GM10248 (cell line): ENCODE results near the gene YTHDC2.

Experiments
- CTCF ChIA-PET: fragments of 300-600 bp; sonication (Branson Sonifier 250); formaldehyde crosslinking; extraction: SDS; loops from one replicate; lab custom pipeline; 2021; ENCODE audit warnings: antibody characterized with exemption; lab: Yijun Ruan, JAX
- POLR2A ChIA-PET: fragments of 350-650 bp; sonication (Branson Sonifier 250); formaldehyde crosslinking; extraction: SDS; loops from one replicate; lab custom pipeline; 2020; ENCODE audit warnings: antibody characterized with exemption; lab: Yijun Ruan, JAX
- DNase-seq: peaks from one replicate; pipeline ENCODE4 v3.0.0; 2012; ENCODE audit errors: extremely low spot score
- TF ChIP-seq, protein P1 (sequence below): IDR thresholded peaks from 2 replicates; pipeline ENCODE4 v1.5.1; 2012; ENCODE audit warnings: mild to moderate bottlenecking, low read depth; ENCODE audit errors: extremely low read depth, missing control alignments, control extremely low read depth

Gene YTHDC2

DNA sequence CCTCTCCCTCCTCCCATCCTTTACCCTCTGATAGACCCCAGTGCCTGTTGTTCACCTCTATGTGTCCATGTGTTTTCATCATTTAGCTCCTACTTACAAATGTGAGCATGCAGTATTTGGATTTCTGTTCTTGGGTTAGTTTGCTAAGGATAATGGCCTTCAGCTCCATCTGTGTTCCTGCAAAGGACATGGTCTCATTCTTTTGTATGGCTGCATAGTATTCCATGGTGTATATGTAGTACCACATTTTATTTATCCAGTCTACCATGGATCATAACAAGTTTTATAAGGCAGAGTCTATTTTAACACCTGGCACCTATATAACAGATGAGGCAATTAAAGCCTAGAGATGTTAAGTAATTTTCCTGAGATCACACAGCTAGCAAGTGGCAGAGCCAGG, 7.4 kb downstream of the YTHDC2 start:
- no peak for DNase-seq
- ChIA-PET CTCF (interaction anchor here (0.8 to 1.5 kb wide), 2 partner anchors 20 to 141 kb away, joined by 3 to 4 read pairs; no protein-coding TSS in a partner anchor), POLR2A (interaction anchor here (0.6 kb wide), 1 partner anchor 45 kb away, joined by 7 read pairs; no protein-coding TSS in a partner anchor)
- TF ChIP-seq, protein P1, sequence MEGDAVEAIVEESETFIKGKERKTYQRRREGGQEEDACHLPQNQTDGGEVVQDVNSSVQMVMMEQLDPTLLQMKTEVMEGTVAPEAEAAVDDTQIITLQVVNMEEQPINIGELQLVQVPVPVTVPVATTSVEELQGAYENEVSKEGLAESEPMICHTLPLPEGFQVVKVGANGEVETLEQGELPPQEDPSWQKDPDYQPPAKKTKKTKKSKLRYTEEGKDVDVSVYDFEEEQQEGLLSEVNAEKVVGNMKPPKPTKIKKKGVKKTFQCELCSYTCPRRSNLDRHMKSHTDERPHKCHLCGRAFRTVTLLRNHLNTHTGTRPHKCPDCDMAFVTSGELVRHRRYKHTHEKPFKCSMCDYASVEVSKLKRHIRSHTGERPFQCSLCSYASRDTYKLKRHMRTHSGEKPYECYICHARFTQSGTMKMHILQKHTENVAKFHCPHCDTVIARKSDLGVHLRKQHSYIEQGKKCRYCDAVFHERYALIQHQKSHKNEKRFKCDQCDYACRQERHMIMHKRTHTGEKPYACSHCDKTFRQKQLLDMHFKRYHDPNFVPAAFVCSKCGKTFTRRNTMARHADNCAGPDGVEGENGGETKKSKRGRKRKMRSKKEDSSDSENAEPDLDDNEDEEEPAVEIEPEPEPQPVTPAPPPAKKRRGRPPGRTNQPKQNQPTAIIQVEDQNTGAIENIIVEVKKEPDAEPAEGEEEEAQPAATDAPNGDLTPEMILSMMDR, result no peak

DNA sequence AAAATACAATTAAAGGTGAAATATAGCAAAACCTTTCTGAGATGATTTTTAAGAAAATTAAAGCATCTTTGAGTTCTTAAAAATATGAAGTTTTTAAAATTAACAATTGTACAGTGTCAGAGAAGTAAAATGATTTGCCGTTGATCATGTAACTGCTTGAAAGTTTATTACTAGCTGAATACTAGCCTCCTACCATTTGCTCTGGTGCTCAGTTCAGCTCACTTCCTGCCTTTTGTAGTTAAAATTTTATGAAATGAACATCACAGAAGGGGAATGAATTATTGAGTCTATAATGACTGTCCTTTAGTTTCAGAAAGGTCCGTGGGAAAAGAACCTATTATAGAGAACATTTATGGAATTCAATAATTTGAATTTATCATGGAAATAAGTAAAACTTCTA, 9.7 kb downstream of the YTHDC2 start:
- POLR2A ChIA-PET, result no interaction called here
- CTCF ChIA-PET, result interaction anchor here (0.9 kb wide), 1 partner anchor 11 kb away, joined by 3 read pairs; no protein-coding TSS in a partner anchor
- no peak for DNase-seq
- TF ChIP-seq, protein P1, result no peak

DNA sequence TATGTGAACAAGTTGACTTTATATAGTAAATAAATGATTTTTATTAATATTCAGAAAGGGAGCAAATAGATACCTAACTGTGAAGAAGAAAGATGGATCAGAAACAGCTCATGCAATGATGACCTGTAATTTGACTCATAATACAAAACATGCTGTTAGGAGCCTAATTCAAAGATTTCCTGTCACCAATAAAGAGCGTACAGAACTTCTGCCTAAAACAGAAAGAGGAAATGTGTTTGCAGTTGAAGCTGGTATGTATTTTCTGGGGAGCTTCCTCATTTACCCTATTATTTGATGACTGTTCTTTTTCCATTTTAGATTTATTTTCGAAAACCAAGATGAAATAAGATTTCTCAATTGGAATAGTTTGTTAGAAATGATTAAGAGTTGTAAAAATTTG, 11.4 kb downstream of the YTHDC2 start:
- peak; percentile 20 for DNase-seq
- CTCF ChIA-PET, result interaction anchor here (0.9 to 1.8 kb wide), 4 partner anchors 10 to 42 kb away, joined by 3 to 6 read pairs (median 3); no protein-coding TSS in a partner anchor
- TF ChIP-seq, protein P1, result no peak
- POLR2A ChIA-PET, result no interaction called here

DNA sequence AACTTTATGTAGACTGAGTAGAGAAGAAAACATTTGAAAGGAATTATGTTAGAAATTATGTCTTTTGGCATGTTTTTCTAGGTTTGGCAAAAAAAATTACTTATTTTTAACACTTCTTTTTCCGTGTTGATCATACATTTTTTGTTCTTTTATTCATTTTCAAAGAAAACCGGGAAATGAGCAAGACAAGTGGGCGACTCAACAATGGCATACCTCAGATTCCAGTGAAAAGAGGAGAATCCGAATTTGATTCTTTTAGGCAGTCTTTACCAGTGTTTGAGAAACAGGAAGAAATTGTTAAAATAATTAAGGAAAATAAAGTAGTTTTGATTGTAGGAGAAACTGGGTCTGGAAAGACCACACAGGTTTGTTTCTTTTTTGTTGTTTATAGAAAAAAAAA, 12.9 kb downstream of the YTHDC2 start:
- TF ChIP-seq, protein P1, result no peak
- POLR2A ChIA-PET, result no interaction called here
- DNase-seq, result no peak
- CTCF ChIA-PET, result interaction anchor here (1.8 kb wide), 1 partner anchor 11 kb away, joined by 6 read pairs; no protein-coding TSS in a partner anchor

DNA sequence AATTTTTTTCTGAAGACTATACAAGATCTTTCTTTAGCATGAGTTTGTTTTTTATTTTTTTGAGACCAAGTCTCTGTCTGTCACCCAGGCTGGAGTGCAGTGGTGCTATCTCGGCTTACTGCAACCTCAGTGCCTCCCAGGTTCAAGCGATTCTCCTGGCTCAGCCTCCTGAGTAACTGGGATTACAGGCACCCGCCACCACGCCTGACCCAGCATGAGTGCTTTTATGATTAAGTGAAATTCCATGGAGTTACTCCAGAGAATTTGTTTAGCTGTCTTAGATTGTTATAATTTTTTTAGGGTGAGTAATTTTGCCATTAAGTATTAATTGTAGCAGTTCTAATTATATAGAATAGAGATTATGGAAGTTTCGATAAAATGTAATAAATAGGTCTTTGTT, 14.3 kb downstream of the YTHDC2 start:
- ChIA-PET POLR2A (no interaction called here), CTCF (no interaction called here)
- DNase-seq, result no peak
- TF ChIP-seq, protein P1, result no peak

DNA sequence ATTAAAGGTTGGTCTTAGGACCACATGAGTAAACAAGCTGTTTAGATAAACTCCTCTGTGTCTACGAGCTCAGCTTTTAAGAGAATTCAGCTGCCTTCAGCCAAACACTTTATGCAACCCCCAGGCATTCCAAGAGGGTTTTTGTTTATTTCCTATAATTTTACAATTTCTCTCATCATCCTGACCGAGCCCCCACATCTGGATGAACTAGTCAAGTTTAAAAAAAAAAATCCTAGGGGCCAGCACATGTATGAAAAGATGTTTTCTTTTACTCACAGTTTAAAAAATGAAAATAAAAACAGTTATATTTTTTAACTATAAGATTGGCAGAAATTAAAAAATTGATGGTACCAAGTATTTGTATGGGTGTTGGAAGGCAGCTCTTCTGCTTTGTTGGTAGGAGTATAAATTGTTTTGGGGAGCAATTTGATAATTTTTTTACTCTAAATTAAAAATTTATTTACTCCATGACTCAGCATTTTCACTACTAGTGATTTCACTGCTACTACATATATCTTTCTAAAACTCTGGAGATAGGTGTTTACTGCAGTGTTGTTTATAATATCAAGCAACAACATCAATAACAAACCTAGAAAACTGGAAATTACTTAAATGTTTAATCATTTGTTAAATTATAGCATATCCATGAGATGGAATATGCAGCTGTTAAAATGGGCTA, 18.1 kb downstream of the YTHDC2 start:
- TF ChIP-seq, protein P1, result no peak
- ChIA-PET POLR2A (no interaction called here), CTCF (no interaction called here)

More for the DNA sequence above, 18.1 kb downstream of the YTHDC2 start:
- DNase-seq, result no peak
